Activated T-cell treated with anti-CD3 and anti-CD28 coated beads, Interleukin-2, amount 50 U/mL, for 48 hours (primary cell): ENCODE results near the gene ACADVL.

Experiments
- DNase-seq, 2 experiments: peaks; one replicate each; pipeline ENCODE4 v3.0.0-alpha.2; 2020

The ACADVL gene

DNA sequence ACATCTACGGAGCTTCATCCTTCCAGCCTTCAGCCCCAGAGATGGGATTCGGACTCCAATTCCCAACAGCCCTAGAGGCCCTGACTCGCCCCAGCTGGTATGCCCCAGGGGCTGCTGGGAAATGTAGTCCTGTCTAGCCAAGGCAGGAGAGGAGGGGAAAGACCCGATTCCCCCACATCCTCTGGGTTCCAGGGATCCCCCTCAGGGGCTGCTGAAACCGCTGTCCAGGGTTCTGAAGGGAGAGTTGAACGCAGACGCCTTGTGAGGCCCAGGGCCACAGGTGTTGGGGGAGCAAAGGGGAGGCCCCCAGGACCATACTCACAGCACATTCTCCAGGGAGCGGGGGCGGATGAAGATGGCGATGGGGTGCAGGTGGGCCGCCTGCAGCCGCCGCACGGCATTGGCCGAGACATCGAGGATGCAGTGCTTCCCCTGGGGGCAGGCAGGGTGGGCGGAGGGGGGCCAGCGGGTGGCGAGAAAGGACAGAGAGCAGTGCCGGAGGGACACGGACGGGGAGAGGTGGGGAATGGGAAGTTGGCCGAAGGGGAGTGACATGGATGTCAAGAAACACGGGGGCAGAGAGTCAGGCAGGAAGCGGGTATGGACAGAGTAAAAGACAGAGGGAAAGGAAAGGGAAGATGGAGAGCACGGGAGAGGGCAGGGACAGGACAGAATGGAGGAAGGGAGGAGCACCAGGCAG lies 28.0 kb upstream of the ACADVL start:
- peak; percentile 34 to 48 for DNase-seq

DNA sequence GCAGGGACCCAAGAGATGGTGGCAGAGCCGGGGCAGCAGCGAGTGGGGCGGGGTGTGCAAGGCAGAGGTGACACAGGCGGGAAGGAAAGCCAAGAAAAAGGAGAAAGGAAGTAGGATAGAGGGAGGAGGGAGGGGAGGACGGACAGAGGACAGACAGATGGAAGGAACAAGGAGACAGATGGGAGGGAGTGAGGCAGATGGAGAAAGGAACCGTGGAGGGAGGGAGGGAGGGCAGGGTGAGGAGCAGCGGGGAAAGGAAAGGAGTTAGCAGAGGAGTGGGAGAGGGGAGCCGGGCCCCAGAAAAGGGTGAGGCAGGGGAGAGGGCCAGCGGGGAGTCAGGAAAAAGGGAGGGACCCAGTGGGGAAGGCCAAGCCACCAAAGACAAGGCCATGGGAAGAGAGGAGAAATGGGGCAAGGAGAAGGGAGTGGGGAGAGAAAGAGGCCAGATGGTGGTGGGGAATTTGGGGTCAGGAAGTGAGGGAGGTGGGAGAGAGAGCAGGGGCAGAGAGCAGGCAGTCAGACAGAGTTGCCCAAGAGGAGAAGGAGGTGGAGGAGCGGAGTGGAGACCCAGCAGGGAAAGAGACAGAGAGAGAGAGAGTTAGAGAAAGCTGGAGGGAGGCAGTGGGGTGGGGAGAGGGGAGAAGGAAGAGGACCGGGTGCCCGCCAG lies 27.3 kb upstream of the ACADVL start:
- no peak for DNase-seq

- DNase-seq = no peak
Observed at GRCh38 chr17:7195971-7196370, 23.8 kb upstream of the ACADVL start.

GRCh38 chr17:7196651-7197401 lies 22.9 kb upstream of the ACADVL start:
- DNase-seq = no peak

DNA sequence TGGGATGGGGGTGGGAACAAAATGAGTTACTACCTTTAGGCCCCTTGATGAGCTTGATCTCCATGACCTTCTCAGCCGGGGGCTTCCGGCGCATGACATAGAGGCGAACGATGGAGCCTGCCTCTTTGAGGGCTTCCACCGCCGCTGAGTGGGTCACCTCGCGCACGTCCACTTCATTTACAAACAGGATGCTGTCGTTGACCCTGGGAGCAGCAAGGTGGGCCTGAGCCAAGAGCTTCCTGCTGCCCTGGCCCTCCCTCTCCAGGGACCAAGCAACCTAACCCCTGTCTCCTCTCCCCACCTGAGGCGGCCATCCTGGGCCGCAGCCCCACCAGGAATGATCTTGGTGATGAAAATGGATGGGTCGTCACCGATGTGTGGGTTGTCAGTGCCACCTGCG lies 16.3 kb upstream of the ACADVL start:
- DNase-seq = no peak

DNA sequence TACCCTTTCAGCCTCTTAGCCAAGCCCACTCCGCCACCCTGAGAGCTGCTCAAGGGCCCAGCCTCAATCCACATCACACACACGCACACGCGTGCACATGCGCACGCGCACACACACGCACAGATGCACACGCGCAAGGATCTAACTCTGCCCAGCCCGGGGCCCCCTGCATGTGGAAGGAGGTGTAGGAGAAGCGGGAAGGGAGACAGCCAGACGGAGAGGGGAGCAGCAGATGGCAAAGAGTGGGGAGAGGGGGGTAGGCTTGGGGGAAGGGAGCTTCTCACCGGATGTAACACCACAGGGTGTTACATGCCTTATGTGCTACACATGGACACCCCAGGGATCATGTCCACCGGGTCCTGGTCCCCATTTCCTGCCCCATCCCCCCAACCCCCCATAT lies 15.4 kb upstream of the ACADVL start:
- DNase-seq = no peak

GRCh38 chr17:7204828-7205461 lies 14.8 kb upstream of the ACADVL start:
- DNase-seq = peak; percentile 93 to 95

GRCh38 chr17:7205561-7205960 lies 14.2 kb upstream of the ACADVL start:
- DNase-seq = no peak

DNA sequence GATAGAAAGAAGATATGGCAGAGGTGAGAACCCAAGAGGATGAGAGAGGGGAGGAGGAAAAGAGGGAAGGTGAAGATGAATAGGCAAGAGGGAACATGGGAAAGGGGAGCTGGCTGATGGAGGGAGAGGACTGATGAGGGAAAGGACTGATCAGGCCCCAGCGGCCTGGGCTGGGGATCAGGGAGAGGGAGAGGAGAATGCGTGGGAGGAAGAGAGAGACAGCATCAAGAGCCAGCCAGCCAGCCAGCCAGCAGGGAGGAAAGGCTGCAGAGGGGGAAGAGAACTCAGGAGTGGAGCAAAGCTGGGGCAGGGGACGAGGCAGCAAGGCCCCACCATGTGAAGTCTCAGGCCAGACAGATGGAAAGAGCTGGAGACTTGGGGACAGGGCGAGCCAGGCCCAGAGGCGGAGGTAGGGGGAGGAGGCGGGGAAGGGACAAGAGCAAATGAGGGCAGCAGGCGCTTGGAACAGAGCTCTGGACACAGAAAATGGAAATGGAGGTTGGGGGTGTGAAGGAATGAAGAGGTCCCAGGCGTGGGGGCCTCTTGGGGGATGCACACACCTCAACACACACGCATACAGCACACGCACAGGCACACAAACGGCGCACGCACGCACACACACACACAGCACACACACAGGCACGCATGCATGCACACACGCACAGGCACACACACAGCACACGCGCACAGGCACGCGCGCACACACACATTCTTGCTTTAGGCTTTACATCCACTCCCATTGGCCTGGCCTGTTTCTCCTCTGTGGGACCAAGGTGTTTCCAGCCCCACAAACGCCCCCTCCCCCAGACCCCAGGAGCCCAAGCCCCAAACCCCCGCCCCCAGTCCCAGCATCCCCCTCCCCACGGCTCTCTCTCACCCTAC lies 12.4 kb upstream of the ACADVL start:
- no peak for DNase-seq

DNA sequence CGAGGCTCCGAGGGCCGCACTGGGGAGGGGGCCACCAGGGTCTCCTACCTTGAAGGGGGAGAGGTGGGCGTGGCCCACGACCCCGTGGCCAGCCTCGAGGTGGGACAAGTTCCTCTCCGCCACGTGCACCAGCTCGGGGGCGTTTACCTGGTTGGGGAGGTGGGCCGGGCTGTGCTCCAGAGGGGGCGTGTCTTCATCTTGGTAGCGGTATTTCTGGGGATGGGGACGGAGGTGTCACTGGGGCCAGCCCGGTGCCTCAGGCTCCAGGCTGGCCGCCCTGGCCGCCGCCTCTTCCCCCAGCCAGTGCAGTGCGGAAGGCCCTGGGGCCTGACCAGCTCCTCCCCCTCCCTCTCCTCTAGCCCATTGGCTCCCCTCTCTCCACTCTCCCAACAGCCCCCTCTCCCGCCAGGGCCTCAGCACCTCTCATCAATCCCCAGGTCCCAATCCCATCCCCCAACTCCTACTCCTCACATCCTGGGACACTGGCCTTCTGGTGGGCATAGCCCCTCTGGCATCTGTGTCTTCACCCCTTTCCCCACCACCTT lies 11.6 kb upstream of the ACADVL start:
- DNase-seq = no peak

DNA sequence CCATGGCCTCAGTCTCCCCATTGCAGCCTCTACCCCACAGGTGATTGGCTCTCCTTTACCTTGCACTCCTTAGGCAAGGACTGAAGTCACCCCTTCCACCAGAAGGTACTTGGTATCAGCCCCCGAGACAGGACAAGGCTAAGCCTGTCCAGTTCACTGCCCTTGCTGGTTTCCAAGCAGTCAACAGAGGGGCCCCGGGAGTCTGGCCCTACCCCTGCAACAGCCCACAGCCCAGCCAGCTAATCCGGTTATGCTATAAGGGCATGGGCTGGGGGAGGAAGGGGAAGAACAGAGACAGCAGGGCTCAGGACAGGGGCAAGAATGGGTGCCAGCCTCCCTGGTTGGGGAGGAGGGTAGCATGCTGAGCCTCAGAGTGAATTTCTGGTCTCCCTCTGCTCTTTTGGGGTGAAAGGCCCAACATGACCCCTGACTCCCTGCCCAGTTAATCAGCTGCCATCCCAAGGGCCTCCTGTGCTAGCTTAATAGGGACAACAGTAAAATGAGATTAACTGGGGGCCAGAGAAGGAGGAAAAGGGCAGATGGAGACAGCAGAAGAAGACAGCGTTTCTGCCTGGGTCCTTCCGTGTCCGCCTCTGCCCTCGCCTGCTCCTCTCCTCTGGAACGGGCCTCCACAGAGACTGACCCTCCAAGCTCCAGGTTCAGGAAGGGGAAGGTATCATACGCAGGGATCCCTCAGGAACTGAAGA lies 10.8 kb upstream of the ACADVL start:
- no peak for DNase-seq

- no peak for DNase-seq
Observed at GRCh38 chr17:7211491-7212273, 8.1 kb upstream of the ACADVL start.

DNA sequence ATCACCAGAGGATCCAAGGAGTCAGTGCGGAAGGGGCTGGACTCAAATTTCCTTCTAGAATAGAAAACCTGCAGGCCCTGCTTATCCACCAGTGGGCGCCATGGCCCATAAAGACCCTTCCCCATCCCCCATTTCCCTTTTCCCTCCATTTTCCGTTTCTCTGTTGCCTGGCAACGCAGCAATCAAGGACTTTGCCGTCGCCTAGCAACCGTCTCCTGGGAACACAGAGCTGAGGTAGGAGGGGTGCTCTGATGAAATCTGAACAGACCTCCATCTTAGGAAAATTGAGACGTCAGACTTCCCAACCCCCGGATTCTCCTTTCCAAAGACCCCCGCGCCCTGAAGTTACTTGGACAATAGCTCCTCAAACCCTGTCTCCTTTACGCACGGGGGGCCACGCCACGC lies 5.8 kb upstream of the ACADVL start:
- no peak for DNase-seq

DNA sequence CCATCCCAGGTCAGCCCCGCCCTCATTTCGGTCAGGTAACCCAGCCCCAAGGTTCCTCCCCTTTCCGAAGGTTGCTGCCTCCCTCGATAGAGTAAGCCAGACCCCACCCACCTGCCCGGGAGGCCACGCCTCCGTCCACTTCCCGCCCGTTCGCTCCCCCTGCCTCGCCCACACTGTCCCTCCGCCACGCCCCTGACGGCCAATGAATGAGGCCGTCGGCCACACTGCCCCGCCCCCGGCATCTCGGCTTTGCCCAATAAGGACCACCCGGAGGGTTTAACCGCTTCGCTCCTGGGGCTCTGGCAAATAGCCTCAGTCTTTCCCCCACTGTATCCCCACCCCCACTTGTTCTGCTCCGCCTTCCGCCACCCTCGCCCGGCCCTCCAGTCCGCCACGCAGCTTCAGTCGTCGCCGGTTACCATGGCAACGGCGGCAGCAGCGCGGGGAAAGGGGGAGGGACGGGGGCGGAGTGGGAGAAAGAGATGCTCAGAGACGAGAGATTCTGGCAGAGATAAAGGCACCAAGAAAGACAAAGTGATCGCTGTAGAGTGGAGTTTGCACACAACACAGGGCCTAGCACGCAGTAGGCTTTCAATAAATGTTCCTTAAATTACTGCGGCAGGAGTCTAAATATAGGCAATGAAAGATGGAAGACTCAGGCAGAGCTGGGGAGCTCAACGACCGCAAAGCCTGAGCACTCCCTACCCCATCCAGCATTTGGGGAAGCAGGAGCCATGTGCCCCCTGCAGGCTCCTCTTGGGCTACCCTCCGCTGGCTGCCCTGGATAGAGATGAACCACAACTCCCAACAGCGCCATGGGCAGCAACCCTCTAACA lies 5.2 kb upstream of the ACADVL start:
- DNase-seq = peak; percentile 100

DNA sequence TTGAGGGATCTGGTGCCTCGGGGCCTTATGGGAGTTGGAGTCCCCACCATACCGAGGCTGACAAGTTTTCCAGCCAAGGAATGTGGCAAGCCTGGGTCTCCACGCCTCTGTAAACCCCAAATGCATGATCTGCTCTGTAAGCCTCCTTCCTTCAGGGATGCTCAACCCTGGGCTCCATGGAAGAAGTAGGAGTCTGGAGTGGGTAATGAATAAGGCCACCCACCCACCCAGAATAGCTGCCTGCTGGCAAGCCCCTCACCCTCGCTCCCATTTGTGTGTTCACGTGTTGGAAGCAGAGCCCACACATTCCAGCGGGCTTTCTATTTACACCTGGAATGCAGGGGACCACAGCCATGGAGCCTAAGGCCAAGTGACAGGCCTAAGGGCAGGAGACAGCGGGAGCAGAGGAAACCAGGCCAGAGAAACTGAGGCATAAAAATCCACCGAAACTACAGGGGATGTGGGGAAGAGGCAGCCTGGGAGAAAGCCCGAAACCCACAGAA lies 4.6 kb upstream of the ACADVL start:
- no peak for DNase-seq

DNA sequence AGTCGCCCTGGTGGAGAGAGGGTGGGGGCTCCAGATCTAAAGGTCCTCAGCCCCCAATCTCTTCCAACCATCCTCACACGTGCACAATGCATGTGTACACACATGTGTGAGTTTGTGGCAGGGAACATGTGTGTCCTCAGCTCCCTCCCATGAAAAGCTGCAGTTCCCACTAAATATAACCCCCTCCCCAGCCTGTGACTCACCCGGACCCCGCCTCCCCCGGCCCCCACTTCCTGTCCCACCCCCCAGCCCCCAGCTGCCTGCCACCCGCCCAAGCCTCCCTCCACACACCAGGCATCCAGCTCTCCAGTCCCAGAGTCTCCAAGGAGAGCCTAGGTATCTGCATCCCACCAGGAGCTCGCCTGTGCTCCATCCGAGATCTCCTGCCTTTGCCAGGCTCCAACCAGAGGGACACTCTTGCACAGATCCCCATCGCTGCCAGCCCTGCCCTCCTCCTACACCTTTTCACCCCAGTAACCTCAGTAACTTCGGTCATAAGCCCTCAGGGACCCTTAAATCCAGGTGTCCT lies 4.0 kb upstream of the ACADVL start:
- no peak for DNase-seq

DNA sequence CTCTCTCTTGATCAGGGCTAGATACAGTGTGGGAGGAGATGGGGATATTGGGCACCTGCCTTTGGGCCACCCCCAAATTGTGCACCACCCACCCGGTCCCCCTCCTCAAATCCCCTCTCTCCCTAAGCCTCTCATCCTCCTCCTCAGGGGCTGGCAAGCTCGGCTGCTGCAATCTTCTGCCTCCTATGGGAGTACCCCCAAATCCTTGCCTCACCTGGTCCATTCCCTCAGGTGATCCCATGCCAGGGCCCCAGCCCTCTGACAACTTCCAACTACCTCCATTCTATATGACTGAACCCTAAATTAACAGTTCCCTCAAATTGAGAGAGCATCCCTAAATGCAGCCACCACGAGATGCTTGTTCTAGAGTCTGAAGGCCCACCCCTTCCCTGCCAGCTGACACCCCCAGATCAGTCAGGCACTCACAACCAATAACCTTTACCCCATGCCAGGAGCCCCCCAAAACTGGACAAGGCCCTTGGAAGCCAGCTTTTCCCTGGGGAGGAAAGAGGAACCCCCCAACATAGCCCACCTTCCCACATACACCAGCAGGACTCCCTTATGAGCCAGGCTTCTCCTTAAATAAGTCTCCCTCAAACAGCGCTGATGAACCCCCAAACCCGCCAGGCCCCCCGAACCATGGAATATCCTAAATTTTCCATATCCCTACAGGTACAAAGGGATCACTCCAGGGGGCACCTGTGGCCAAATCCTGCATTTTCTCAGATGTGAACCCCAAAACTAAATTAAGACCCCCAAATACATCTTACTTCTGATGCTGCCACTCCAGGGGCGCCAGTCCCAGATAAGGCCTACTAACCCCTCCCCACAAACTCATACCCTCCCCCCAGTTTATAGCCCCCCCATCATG lies 3.3 kb upstream of the ACADVL start:
- no peak for DNase-seq
